Stimulated activated CD4-positive, alpha-beta T cell treated with anti-CD3 and anti-CD28 coated beads, Interleukin-15, amount 100 ng/mL, for 48 hours (primary cell): Measurements from ENCODE around the gene MSH5.

Experiments used
- DNase-seq, 2 donors: peaks; one replicate each; pipeline ENCODE4 v3.0.0-alpha.2; 2020; ENCODE audit warnings: low read depth in 2 of 2

Gene MSH5

DNA sequence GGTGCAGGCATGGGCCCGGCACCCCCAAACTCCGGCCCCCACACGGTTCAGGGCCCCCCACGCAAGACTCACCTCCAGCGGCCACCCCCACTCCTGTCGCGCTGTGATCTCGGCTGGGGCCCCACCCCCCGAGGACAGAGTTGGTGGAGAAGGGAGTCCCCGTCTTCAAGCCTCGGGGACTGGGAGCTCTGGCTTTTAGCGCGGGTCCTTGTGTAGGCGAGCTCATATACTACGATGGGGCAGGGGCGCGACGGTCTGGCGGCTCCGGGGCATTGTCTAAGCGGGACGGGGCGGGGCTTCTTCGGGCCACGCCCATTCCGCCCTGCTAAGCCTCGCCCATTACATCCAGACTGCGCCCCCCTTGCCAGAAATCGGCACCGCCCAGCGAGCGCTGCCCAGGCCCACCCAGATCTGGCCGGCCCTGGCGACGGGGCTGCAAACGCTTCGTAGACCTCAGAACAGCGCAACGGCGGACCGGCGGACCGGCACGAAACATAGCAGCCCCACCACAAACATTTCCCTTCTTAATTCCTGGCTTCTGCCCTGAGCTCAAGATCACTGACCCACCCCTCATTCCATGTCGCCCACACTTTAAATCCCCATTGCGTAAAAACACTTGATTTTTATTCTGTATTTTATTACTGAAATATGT, 9.7 kb upstream of the MSH5 start:
- peak in 1 of 2 donors; percentile 52 for DNase-seq

GRCh38 chr6:31730631-31731086, 9.1 kb upstream of the MSH5 start:
- DNase-seq, result no peak

DNA sequence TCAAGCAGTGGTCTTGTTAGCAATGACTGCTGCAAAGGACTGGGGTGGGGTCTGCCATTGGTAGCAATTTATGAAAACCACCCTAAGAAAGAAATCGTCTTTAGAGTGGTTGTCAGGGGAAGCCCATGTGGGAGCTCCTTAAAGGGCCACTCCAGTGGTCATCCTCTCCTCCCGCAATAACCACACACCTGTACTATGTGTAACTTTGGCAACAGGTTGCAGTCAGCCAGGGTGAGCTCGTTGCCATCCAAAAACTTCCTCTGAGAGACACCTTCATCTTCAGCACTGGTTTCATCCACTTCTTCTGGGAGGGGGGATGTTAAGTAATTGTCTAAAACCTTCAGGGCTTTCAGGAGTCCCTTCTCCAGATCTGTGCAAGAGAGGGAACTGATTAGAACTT, 7.8 kb upstream of the MSH5 start:
- no peak for DNase-seq

DNA sequence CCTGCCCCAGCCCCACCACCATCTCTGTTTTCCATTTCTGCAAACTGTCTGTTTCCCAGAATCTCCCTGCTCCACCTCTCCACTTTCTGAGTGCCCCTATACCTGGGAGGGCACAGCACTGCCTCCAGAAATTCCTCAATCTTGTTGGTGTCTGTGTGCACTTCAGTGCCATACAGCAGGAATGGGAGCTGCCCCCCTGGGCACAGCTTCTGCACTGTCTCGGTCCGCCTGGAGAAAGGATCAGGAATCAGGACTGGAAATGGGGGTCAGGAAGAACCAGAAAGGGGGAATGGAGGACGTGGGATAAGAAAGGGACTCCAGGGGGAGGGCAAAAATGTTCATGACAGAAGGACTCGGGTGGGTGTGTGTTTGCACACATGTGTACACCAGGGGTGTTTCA, 6.1 kb upstream of the MSH5 start:
- no peak for DNase-seq

- no peak for DNase-seq
These were observed 5.5 kb upstream of the MSH5 start for GRCh38 chr6:31734247-31734820.

- peak in 1 of 2 donors; percentile 38 for DNase-seq
These were observed 4.9 kb upstream of the MSH5 start for GRCh38 chr6:31734821-31735406.

DNA sequence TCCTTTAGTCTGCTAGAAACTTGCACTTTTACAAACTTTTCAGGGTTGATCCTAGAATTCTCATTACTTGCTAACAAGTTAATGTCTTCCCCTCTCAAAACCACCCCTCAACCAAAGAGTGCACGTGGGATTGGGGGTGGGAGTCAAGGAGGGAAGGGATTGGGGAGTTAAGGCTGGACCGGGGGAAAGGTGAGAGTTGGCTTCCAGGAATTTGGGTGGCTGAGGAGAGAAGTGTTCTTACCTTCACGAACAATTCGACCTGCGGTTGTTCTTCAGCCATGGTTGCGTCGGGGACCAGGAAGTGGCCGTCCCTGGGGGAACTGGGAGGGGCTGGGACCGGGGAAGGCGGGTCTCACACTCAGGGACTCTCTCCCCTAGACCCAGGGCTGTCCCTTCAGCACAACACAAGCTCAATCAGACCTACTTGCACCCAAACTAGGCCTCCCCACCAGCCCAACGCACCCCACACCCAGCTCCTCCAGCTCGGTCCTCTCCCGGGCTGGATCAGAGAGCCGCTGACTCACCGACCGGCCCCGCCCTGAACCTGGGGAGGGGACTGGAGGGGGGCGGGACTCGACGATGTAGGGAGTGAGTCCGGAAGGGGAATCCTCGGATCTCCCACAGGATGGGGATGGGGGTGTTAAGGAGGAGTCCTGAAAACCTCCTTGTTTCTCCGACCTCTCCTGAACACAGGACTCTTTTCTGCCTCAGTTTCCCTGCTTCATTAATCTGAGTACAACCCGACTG, 3.6 kb upstream of the MSH5 start, which contains the start of gene CLIC1:
Gene CLIC1 (minus strand): TSS at position 510 of the 747 bp plus-strand sequence. CDS start 230 bp downstream, at position 280.
- peak; percentile 65 to 80 for DNase-seq

- no peak for DNase-seq
These were observed 3.0 kb upstream of the MSH5 start for GRCh38 chr6:31736768-31737314.

DNA sequence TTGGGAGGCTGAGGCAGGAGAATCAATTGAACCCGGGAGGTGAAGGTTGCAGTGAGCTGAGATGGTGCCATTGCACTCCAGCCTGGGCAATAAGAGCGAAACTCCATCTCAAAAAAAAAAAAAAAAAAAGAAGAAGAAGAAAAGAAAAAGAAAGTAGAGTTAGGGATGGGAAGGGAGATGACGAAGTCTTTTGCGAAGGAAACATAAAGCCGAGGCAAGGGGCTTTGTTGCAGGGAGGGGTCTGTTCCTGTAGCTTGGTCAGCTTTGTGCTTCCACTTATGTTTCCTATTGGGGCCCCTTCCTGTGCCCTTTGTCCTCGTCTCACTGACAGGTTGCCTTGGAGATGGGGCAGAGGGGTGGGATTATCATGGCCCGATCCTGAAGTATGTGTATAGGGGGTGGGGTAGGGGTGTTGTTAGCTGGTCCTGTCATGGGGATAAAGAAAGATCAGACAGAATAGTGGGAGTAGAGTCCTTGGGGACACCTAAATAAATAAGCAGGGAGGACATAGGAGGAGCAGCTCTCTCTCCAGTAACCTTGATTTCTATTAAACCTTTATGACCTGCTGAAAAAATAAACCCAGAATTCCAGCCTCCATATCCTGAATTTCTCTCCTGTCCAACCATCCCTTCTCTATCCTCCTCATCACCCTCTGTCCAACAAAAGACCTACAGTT, 2.4 kb upstream of the MSH5 start:
- DNase-seq, result no peak

GRCh38 chr6:31737991-31738979, 1.5 kb upstream of the MSH5 start:
- DNase-seq, result peak; percentile 30 to 46

- no peak for DNase-seq
These were observed 805 bp downstream of the MSH5 start for GRCh38 chr6:31740397-31741223.

GRCh38 chr6:31741815-31742214, 2.0 kb downstream of the MSH5 start:
- no peak for DNase-seq

DNA sequence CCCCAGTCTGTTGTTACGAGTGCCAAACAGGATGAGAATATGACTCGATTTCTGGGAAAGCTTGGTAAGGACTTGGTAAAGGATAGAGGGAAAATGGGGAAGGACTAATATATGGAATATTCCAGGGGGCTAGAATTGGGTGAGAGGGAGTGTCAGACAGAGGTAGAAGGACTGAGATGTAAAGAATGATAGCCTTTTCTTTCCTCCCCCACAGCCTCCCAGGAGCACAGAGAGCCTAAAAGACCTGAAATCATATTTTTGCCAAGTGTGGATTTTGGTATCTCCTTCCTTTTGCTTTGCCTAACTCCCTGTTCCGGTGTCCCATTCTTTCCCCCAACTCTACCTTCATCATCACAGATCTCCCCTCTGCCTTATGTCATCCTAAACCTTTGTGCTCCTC, 3.1 kb downstream of the MSH5 start:
- DNase-seq, result no peak

GRCh38 chr6:31744422-31744821, 4.6 kb downstream of the MSH5 start:
- DNase-seq, result no peak

- DNase-seq, result no peak
These were observed 9.7 kb downstream of the MSH5 start for GRCh38 chr6:31749301-31750036.

DNA sequence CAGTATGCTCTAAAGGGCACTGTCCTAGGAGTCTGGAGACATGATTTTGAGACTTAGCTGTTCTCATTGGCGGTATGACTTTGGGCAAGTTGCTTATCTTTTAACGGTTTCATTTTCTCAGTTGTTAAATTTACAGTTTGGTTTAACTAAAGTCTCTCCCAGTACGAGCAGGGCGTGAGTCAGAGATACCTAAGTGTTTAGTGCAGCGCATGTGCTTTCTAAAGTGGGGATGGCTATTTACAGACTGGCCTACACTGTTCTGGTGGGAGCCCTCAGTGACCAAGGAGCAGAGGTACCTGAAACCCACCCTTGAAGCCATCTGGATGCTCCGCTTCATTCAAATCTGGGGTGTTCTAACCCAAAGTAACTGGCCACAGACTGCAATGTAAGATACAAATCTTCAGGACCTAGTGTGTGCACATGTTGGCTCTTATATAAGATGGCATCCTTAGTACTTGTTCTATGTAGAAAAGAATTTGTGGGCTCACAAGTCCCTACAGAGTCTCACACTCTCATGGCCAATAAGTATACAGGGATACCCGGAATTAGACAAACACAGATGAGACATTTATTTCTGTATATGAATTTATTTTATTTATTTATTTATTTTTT, 10.7 kb downstream of the MSH5 start:
- DNase-seq, result no peak

- DNase-seq, result no peak
These were observed 13.0 kb downstream of the MSH5 start for GRCh38 chr6:31752739-31753319.

DNA sequence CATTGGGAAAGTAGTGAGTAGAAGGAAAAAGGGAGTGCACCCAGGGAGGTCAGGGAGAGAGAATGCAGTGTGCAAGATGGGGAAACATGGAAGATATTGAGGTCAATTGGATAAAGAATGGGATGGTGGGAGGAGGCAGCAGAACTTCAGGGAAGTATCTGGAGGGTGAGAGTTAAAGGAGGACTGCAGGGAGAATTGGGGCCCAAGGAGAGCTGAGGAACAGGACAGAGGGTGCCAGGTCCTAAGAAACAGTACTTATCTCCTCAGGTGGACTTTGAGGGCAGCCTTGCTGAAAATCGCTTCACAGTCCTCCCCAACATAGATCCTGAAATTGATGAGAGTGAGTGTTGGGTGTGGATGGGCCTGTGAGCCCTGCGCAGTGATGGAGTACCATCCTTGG, 18.5 kb downstream of the MSH5 start:
- no peak for DNase-seq
